HG02973 (cell line): ENCODE measurements around the gene STRN.
"Not testable (repeated sequence)": the region's sequence is repeated elsewhere in the genome, so short reads cannot be mapped to it uniquely, and the experiment has no call there.

Source experiments
- ATAC-seq: cut with Tn5 transposase; IDR thresholded peaks from one replicate; pipeline ENCODE4 v1.9.1; 2021; ENCODE audit warnings: moderate library complexity; ENCODE audit not compliant: unreplicated experiment

The STRN gene

GRCh38 chr2:36966370-36967235, at the start of gene STRN:
TSS of gene STRN (minus strand) at chr2:36966536. CDS start at chr2:36966463, 73 bp downstream.
- peak; percentile 98 for ATAC-seq

- peak; percentile 4 for ATAC-seq
Observed at GRCh38 chr2:37013315-37013641, 46.9 kb upstream of the STRN start.

- ATAC-seq: no peak
Observed at GRCh38 chr2:37011130-37011529, 44.8 kb upstream of the STRN start.

- peak; percentile 99 for ATAC-seq
Observed at GRCh38 chr2:37005118-37005868, 39.0 kb upstream of the STRN start.

- ATAC-seq: no peak
Observed at GRCh38 chr2:37000988-37001556, 34.7 kb upstream of the STRN start.

GRCh38 chr2:37000318-37000717, 34.0 kb upstream of the STRN start:
- no peak for ATAC-seq

GRCh38 chr2:36999416-36999815, 33.1 kb upstream of the STRN start:
- ATAC-seq: not testable (repeated sequence)

GRCh38 chr2:36993841-36994620, 27.7 kb upstream of the STRN start:
- ATAC-seq: no peak

GRCh38 chr2:36988008-36988407, 21.7 kb upstream of the STRN start:
- no peak for ATAC-seq

- ATAC-seq: no peak
Observed at GRCh38 chr2:36982467-36982866, 16.1 kb upstream of the STRN start.

- no peak for ATAC-seq
Observed at GRCh38 chr2:36981911-36982310, 15.6 kb upstream of the STRN start.

- not testable (repeated sequence) for ATAC-seq
Observed at GRCh38 chr2:36979007-36979406, 12.7 kb upstream of the STRN start.

GRCh38 chr2:36976065-36976464, 9.7 kb upstream of the STRN start:
- no peak for ATAC-seq

GRCh38 chr2:36975306-36975705, 9.0 kb upstream of the STRN start:
- ATAC-seq: no peak

- ATAC-seq: no peak
Observed at GRCh38 chr2:36973320-36973719, 7.0 kb upstream of the STRN start.

GRCh38 chr2:36971990-36972389, 5.7 kb upstream of the STRN start:
- ATAC-seq: no peak

- no peak for ATAC-seq
Observed at GRCh38 chr2:36967236-36967876, 1.0 kb upstream of the STRN start.

GRCh38 chr2:36965751-36966369, 476 bp downstream of the STRN start:
- no peak for ATAC-seq

- no peak for ATAC-seq
Observed at GRCh38 chr2:36965206-36965605, 1.1 kb downstream of the STRN start.

- no peak for ATAC-seq
Observed at GRCh38 chr2:36964496-36965058, 1.8 kb downstream of the STRN start.
